ENCODE results near the gene KCNMA1.

Gene KCNMA1

GRCh38 chr10:76917071-76917470 lies 720.5 kb downstream of the KCNMA1 start:
- Histone ChIP-seq H3K23ac (ENCODE audit: low read length in 2 of 2) (no peak overlapping the region), H3K79me1 (replicated peaks; ENCODE audit: low read length, poor library complexity, severe bottlenecking) (no peaks in the 10 kb centered on the region), H2AK5ac (ENCODE audit: low read length, severe bottlenecking) (no peak overlapping the region), H4K8ac (ENCODE audit: low read length) (no peak overlapping the region), H3K4ac (ENCODE audit: low read depth in 1 of 2, low read length in 2 of 2) (no peak overlapping the region), H3K4me2 (ENCODE audit: low read length, poor library complexity, severe bottlenecking) (no peak overlapping the region), H3K27me3 (ENCODE audit: control insufficient read depth in 1 of 2, insufficient read depth in 1 of 2, low read length in 2 of 2) (no peaks in the 10 kb centered on the region), H3K14ac (ENCODE audit: low read length in 2 of 2) (no peak overlapping the region), H3K9me3 (ENCODE audit: control insufficient read depth, low read length) (no peaks in the 10 kb centered on the region), H2BK12ac (ENCODE audit: low read length in 2 of 2) (no peak overlapping the region), H3K18ac (ENCODE audit: low read depth in 1 of 2, low read length in 2 of 2) (no peak overlapping the region), H3K9ac (ENCODE audit: low read length) (no peak overlapping the region), H3K36me3 (ENCODE audit: control insufficient read depth in 1 of 2, insufficient read depth in 2 of 2, low read depth in 1 of 2, low read length in 2 of 2) (peaks cover 0 to 13% of the 10 kb centered on the region in 2 experiments), H4K91ac (ENCODE audit: low read length) (no peak overlapping the region), H2BK15ac (ENCODE audit: low read depth, poor library complexity, severe bottlenecking) (no peak overlapping the region), H3K4me1 (ENCODE audit: control insufficient read depth, insufficient read depth, low read depth, low read length) (no peaks in the 10 kb centered on the region), H2BK120ac (ENCODE audit: low read depth, low read length) (no peak overlapping the region), H2AFZ (ENCODE audit: low read depth, low read length) (no peak overlapping the region), H3K27ac (ENCODE audit: low read length, poor library complexity, severe bottlenecking) (no peak overlapping the region), H3K4me3 (ENCODE audit: insufficient read depth in 1 of 2, low read depth in 1 of 2, low read length in 2 of 2) (no peak overlapping the region), H2BK5ac (ENCODE audit: low read depth, low read length, poor library complexity, severe bottlenecking) (no peak overlapping the region)
- DNase-seq: no peak
- WGBS: 97% methylated on average over 7 of the region's 8 CpGs

GRCh38 chr10:76916536-76916935 lies 721.1 kb downstream of the KCNMA1 start:
- H3K36me3 ChIP-seq (ENCODE audit: control insufficient read depth in 1 of 2, insufficient read depth in 2 of 2, low read depth in 1 of 2, low read length in 2 of 2): peaks cover 0 to 15% of the 10 kb centered on the region in 2 experiments
- H3K9ac ChIP-seq (ENCODE audit: low read length): no peak overlapping the region
- no peaks in the 10 kb centered on the region for H3K9me3 ChIP-seq (ENCODE audit: control insufficient read depth, low read length)
- no peaks in the 10 kb centered on the region for H3K27me3 ChIP-seq (ENCODE audit: control insufficient read depth in 1 of 2, insufficient read depth in 1 of 2, low read length in 2 of 2)
- no peak overlapping the region for H3K4ac ChIP-seq (ENCODE audit: low read depth in 1 of 2, low read length in 2 of 2)
- H3K14ac ChIP-seq (ENCODE audit: low read length in 2 of 2): no peak overlapping the region
- no peak overlapping the region for H2AK5ac ChIP-seq (ENCODE audit: low read length, severe bottlenecking)
- 67% methylated on average over 3 of the region's 4 CpGs for WGBS
- no peaks in the 10 kb centered on the region for H3K79me1 ChIP-seq (replicated peaks; ENCODE audit: low read length, poor library complexity, severe bottlenecking)
- H2BK12ac ChIP-seq (ENCODE audit: low read length in 2 of 2): no peak overlapping the region
- H3K4me1 ChIP-seq (ENCODE audit: control insufficient read depth, insufficient read depth, low read depth, low read length): no peaks in the 10 kb centered on the region
- H2BK120ac ChIP-seq (ENCODE audit: low read depth, low read length): no peak overlapping the region
- H3K23ac ChIP-seq (ENCODE audit: low read length in 2 of 2): no peak overlapping the region
- H3K4me2 ChIP-seq (ENCODE audit: low read length, poor library complexity, severe bottlenecking): no peak overlapping the region
- no peak for DNase-seq
- no peak overlapping the region for H4K91ac ChIP-seq (ENCODE audit: low read length)
- H4K8ac ChIP-seq (ENCODE audit: low read length): no peak overlapping the region
- H3K4me3 ChIP-seq (ENCODE audit: insufficient read depth in 1 of 2, low read depth in 1 of 2, low read length in 2 of 2): no peak overlapping the region
- no peak overlapping the region for H3K18ac ChIP-seq (ENCODE audit: low read depth in 1 of 2, low read length in 2 of 2)
- H3K27ac ChIP-seq (ENCODE audit: low read length, poor library complexity, severe bottlenecking): no peak overlapping the region
- no peak overlapping the region for H2BK15ac ChIP-seq (ENCODE audit: low read depth, poor library complexity, severe bottlenecking)
- H2AFZ ChIP-seq (ENCODE audit: low read depth, low read length): no peak overlapping the region
- no peak overlapping the region for H2BK5ac ChIP-seq (ENCODE audit: low read depth, low read length, poor library complexity, severe bottlenecking)

- Histone ChIP-seq H4K91ac (ENCODE audit: low read length) (no peak overlapping the region), H2AK5ac (ENCODE audit: low read length, severe bottlenecking) (no peak overlapping the region), H3K9me3 (ENCODE audit: control insufficient read depth, low read length) (no peaks in the 10 kb centered on the region), H2BK12ac (ENCODE audit: low read length in 2 of 2) (no peak overlapping the region), H3K4me3 (ENCODE audit: insufficient read depth in 1 of 2, low read depth in 1 of 2, low read length in 2 of 2) (no peak overlapping the region), H2AFZ (ENCODE audit: low read depth, low read length) (no peak overlapping the region), H2BK15ac (ENCODE audit: low read depth, poor library complexity, severe bottlenecking) (no peak overlapping the region), H3K23ac (ENCODE audit: low read length in 2 of 2) (no peak overlapping the region), H4K8ac (ENCODE audit: low read length) (no peak overlapping the region), H3K79me1 (replicated peaks; ENCODE audit: low read length, poor library complexity, severe bottlenecking) (no peaks in the 10 kb centered on the region), H2BK120ac (ENCODE audit: low read depth, low read length) (no peak overlapping the region), H3K18ac (ENCODE audit: low read depth in 1 of 2, low read length in 2 of 2) (no peak overlapping the region), H3K14ac (ENCODE audit: low read length in 2 of 2) (peak overlapping the region in 1 of 2 experiments; percentile 32), H3K36me3 (ENCODE audit: control insufficient read depth in 1 of 2, insufficient read depth in 2 of 2, low read depth in 1 of 2, low read length in 2 of 2) (peaks cover 0 to 15% of the 10 kb centered on the region in 2 experiments), H3K4me2 (ENCODE audit: low read length, poor library complexity, severe bottlenecking) (no peak overlapping the region), H2BK5ac (ENCODE audit: low read depth, low read length, poor library complexity, severe bottlenecking) (no peak overlapping the region), H3K9ac (ENCODE audit: low read length) (no peak overlapping the region), H3K4me1 (ENCODE audit: control insufficient read depth, insufficient read depth, low read depth, low read length) (no peaks in the 10 kb centered on the region), H3K27me3 (ENCODE audit: control insufficient read depth in 1 of 2, insufficient read depth in 1 of 2, low read length in 2 of 2) (no peaks in the 10 kb centered on the region), H3K4ac (ENCODE audit: low read depth in 1 of 2, low read length in 2 of 2) (no peak overlapping the region), H3K27ac (ENCODE audit: low read length, poor library complexity, severe bottlenecking) (no peak overlapping the region)
- WGBS: 80% methylated on average over 1 of the region's 2 CpGs
- no peak for DNase-seq
These were observed 722.3 kb downstream of the KCNMA1 start for GRCh38 chr10:76915316-76915715.

- H3K4me3 ChIP-seq (ENCODE audit: insufficient read depth in 1 of 2, low read depth in 1 of 2, low read length in 2 of 2): no peak overlapping the region
- H3K36me3 ChIP-seq (ENCODE audit: control insufficient read depth in 1 of 2, insufficient read depth in 2 of 2, low read depth in 1 of 2, low read length in 2 of 2): peaks cover 3 to 18% of the 10 kb centered on the region in 2 experiments
- H3K79me1 ChIP-seq (replicated peaks; ENCODE audit: low read length, poor library complexity, severe bottlenecking): no peaks in the 10 kb centered on the region
- no peak overlapping the region for H4K91ac ChIP-seq (ENCODE audit: low read length)
- no peak overlapping the region for H3K4ac ChIP-seq (ENCODE audit: low read depth in 1 of 2, low read length in 2 of 2)
- H2AFZ ChIP-seq (ENCODE audit: low read depth, low read length): no peak overlapping the region
- H3K27me3 ChIP-seq (ENCODE audit: control insufficient read depth in 1 of 2, insufficient read depth in 1 of 2, low read length in 2 of 2): no peaks in the 10 kb centered on the region
- no peak overlapping the region for H3K14ac ChIP-seq (ENCODE audit: low read length in 2 of 2)
- H3K18ac ChIP-seq (ENCODE audit: low read depth in 1 of 2, low read length in 2 of 2): no peak overlapping the region
- H2BK12ac ChIP-seq (ENCODE audit: low read length in 2 of 2): no peak overlapping the region
- H3K23ac ChIP-seq (ENCODE audit: low read length in 2 of 2): no peak overlapping the region
- DNase-seq: no peak
- no peak overlapping the region for H4K8ac ChIP-seq (ENCODE audit: low read length)
- H2BK15ac ChIP-seq (ENCODE audit: low read depth, poor library complexity, severe bottlenecking): no peak overlapping the region
- H2BK5ac ChIP-seq (ENCODE audit: low read depth, low read length, poor library complexity, severe bottlenecking): no peak overlapping the region
- H3K9ac ChIP-seq (ENCODE audit: low read length): no peak overlapping the region
- H3K9me3 ChIP-seq (ENCODE audit: control insufficient read depth, low read length): no peaks in the 10 kb centered on the region
- H3K27ac ChIP-seq (ENCODE audit: low read length, poor library complexity, severe bottlenecking): no peak overlapping the region
- 97% methylated on average over 1 of the region's 1 CpG for WGBS
- H2BK120ac ChIP-seq (ENCODE audit: low read depth, low read length): no peak overlapping the region
- no peak overlapping the region for H3K4me2 ChIP-seq (ENCODE audit: low read length, poor library complexity, severe bottlenecking)
- no peak overlapping the region for H2AK5ac ChIP-seq (ENCODE audit: low read length, severe bottlenecking)
- H3K4me1 ChIP-seq (ENCODE audit: control insufficient read depth, insufficient read depth, low read depth, low read length): no peaks in the 10 kb centered on the region
These were observed 726.4 kb downstream of the KCNMA1 start for GRCh38 chr10:76911184-76911583.

All from mesenchymal stem cell (in vitro differentiated cells and primary cell).